SK-N-SH treated with all-trans-retinoic acid at 6 μM for 48 hours (cell line): Measurements from ENCODE around the gene EML6.

ENCODE experiments used
- ATAC-seq: fragments of 200-7000 bp; cut with Tn5 transposase; 3 replicates; pipeline ENCODE4 v1.9.1; 2020; ENCODE audit warnings: mild to moderate bottlenecking, moderate library complexity
- ARNTL ChIP-seq: fragments of 450-650 bp; formaldehyde crosslinking; IDR thresholded peaks from 2 replicates; pipeline ENCODE4 v1.5.0; 2020; ENCODE audit warnings: low read depth, mild to moderate bottlenecking, moderate library complexity, borderline replicate concordance
- BACH2 ChIP-seq: fragments of 250-450 bp; sonication (Bioruptor Pico); IDR thresholded peaks from 2 replicates; pipeline ENCODE4 v1.9.0; 2021; ENCODE audit warnings: mild to moderate bottlenecking, borderline replicate concordance
- CSDC2 ChIP-seq: fragments of 250-450 bp; sonication (Bioruptor Pico); IDR thresholded peaks from 2 replicates; pipeline ENCODE4 v1.5.0; 2020; ENCODE audit warnings: mild to moderate bottlenecking, moderate library complexity
- ESRRG ChIP-seq: fragments of 250-450 bp; sonication (Bioruptor Pico); IDR thresholded peaks from 2 replicates; pipeline ENCODE4 v1.6.1; 2021; ENCODE audit warnings: mild to moderate bottlenecking
- GLIS3 ChIP-seq: fragments of 250-450 bp; sonication (Bioruptor Pico); IDR thresholded peaks from 2 replicates; pipeline ENCODE4 v1.5.0; 2020; ENCODE audit warnings: mild to moderate bottlenecking, moderate library complexity
- OSR1 ChIP-seq: fragments of 250-450 bp; sonication (Bioruptor Pico); IDR thresholded peaks from 2 replicates; pipeline ENCODE4 v1.8.0; 2022; ENCODE audit warnings: moderate library complexity, mild to moderate bottlenecking, inconsistent platforms
- PATZ1 ChIP-seq: fragments of 250-450 bp; sonication (Bioruptor Pico); IDR thresholded peaks from 2 replicates; pipeline ENCODE4 v1.8.0; 2020; ENCODE audit warnings: mild to moderate bottlenecking, moderate library complexity, borderline replicate concordance
- POU6F1 ChIP-seq: fragments of 250-450 bp; sonication (Bioruptor Pico); IDR thresholded peaks from 2 replicates; pipeline ENCODE4 v1.8.0; 2021; ENCODE audit warnings: low read depth, mild to moderate bottlenecking, moderate library complexity, borderline replicate concordance
- PPARA ChIP-seq: fragments of 250-450 bp; sonication (Bioruptor Pico); IDR thresholded peaks from 2 replicates; pipeline ENCODE4 v1.5.0; 2020; ENCODE audit warnings: mild to moderate bottlenecking, borderline replicate concordance
- RARB ChIP-seq: fragments of 250-450 bp; sonication (Bioruptor Pico); IDR thresholded peaks from 2 replicates; pipeline ENCODE4 v1.8.0; 2021; ENCODE audit warnings: mild to moderate bottlenecking, moderate library complexity
- SNAI2 ChIP-seq: fragments of 250-450 bp; sonication (Bioruptor Pico); IDR thresholded peaks from 2 replicates; pipeline ENCODE4 v1.5.0; 2020; ENCODE audit warnings: mild to moderate bottlenecking, moderate library complexity
- TCF4 ChIP-seq: fragments of 250-450 bp; sonication (Bioruptor Pico); IDR thresholded peaks from 2 replicates; pipeline ENCODE4 v1.8.0; 2021; ENCODE audit warnings: mild to moderate bottlenecking, moderate library complexity, borderline replicate concordance
- TOX ChIP-seq: fragments of 250-450 bp; sonication (Bioruptor Pico); IDR thresholded peaks from 2 replicates; pipeline ENCODE4 v1.8.0; 2021; ENCODE audit warnings: mild to moderate bottlenecking, moderate library complexity, borderline replicate concordance
- ZFP3 ChIP-seq: fragments of 250-450 bp; sonication (Bioruptor Pico); IDR thresholded peaks from 2 replicates; pipeline ENCODE4 v1.5.0; 2020; ENCODE audit warnings: mild to moderate bottlenecking, moderate library complexity
- ZFP30 ChIP-seq: fragments of 450-650 bp; formaldehyde crosslinking; IDR thresholded peaks from 2 replicates; pipeline ENCODE4 v1.5.0; 2022; ENCODE audit warnings: mild to moderate bottlenecking, moderate library complexity
- ZNF565 ChIP-seq: fragments of 450-650 bp; formaldehyde crosslinking; conservative IDR thresholded peaks from 2 replicates; pipeline ENCODE4 v1.5.0; 2020; ENCODE audit warnings: low read depth, mild to moderate bottlenecking, moderate library complexity
- ZNF70 ChIP-seq: fragments of 450-650 bp; formaldehyde crosslinking; IDR thresholded peaks from 2 replicates; pipeline ENCODE4 v1.5.0; 2020; ENCODE audit warnings: mild to moderate bottlenecking, moderate library complexity
- ZNF8 ChIP-seq: fragments of 450-650 bp; formaldehyde crosslinking; IDR thresholded peaks from 2 replicates; pipeline ENCODE4 v1.5.0; 2020; ENCODE audit warnings: mild to moderate bottlenecking, moderate library complexity
- TF ChIP-seq, protein P1 (sequence below): fragments of 250-450 bp; sonication (Bioruptor Pico); IDR thresholded peaks from 2 replicates; pipeline ENCODE4 v1.5.0; 2020; ENCODE audit warnings: mild to moderate bottlenecking, moderate library complexity
- TF ChIP-seq, protein P2 (sequence below): fragments of 250-450 bp; sonication (Bioruptor Pico); IDR thresholded peaks from 2 replicates; pipeline ENCODE4 v1.5.1; 2020; ENCODE audit warnings: low read depth, mild to moderate bottlenecking, moderate library complexity
- TF ChIP-seq, protein P3 (sequence below): fragments of 250-450 bp; sonication (Bioruptor Pico); IDR thresholded peaks from 2 replicates; pipeline ENCODE4 v1.5.1; 2021; ENCODE audit warnings: mild to moderate bottlenecking, moderate library complexity

The EML6 gene

DNA sequence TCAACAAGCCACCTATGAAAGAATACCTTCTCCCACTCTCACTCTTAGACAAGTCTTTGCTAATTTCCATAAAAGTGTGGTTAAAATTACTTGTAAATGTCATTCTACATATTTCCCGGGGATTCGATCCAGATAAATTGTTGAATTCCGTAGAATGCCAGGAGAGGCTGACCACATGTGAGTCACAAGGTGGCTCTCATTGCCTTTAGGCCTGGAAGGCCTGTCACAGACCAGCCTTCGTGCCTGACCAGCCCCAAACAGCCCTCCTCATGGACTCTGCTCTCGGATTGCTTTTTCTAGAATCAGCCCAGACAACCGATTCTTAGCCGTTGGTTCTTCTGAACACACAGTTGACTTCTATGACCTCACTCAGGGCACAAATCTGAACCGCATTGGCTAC is 240.8 kb downstream of the EML6 start:
- ATAC-seq: peak; percentile 26
- TF ChIP-seq ZNF565 (CRISPR knock-in tag) (no peak), CSDC2 (CRISPR knock-in tag) (no peak), SNAI2 (no peak), ZFP30 (CRISPR knock-in tag) (no peak), TOX (no peak), PPARA (CRISPR knock-in tag) (no peak), BACH2 (no peak), ZNF8 (CRISPR knock-in tag) (no peak), ARNTL (CRISPR knock-in tag) (no peak), ZFP3 (CRISPR knock-in tag) (no peak), ESRRG (no peak), RARB (no peak), ZNF70 (CRISPR knock-in tag) (no peak), PATZ1 (no peak), OSR1 (CRISPR knock-in tag) (no peak)
- TF ChIP-seq, protein P1, sequence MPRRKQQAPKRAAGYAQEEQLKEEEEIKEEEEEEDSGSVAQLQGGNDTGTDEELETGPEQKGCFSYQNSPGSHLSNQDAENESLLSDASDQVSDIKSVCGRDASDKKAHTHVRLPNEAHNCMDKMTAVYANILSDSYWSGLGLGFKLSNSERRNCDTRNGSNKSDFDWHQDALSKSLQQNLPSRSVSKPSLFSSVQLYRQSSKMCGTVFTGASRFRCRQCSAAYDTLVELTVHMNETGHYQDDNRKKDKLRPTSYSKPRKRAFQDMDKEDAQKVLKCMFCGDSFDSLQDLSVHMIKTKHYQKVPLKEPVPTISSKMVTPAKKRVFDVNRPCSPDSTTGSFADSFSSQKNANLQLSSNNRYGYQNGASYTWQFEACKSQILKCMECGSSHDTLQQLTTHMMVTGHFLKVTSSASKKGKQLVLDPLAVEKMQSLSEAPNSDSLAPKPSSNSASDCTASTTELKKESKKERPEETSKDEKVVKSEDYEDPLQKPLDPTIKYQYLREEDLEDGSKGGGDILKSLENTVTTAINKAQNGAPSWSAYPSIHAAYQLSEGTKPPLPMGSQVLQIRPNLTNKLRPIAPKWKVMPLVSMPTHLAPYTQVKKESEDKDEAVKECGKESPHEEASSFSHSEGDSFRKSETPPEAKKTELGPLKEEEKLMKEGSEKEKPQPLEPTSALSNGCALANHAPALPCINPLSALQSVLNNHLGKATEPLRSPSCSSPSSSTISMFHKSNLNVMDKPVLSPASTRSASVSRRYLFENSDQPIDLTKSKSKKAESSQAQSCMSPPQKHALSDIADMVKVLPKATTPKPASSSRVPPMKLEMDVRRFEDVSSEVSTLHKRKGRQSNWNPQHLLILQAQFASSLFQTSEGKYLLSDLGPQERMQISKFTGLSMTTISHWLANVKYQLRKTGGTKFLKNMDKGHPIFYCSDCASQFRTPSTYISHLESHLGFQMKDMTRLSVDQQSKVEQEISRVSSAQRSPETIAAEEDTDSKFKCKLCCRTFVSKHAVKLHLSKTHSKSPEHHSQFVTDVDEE (CRISPR knock-in tag): no peak
- TF ChIP-seq, protein P2, sequence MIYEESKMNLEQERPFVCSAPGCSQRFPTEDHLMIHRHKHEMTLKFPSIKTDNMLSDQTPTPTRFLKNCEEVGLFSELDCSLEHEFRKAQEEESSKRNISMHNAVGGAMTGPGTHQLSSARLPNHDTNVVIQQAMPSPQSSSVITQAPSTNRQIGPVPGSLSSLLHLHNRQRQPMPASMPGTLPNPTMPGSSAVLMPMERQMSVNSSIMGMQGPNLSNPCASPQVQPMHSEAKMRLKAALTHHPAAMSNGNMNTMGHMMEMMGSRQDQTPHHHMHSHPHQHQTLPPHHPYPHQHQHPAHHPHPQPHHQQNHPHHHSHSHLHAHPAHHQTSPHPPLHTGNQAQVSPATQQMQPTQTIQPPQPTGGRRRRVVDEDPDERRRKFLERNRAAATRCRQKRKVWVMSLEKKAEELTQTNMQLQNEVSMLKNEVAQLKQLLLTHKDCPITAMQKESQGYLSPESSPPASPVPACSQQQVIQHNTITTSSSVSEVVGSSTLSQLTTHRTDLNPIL: no peak
- TF ChIP-seq, all 23 proteins: peak for 0

DNA sequence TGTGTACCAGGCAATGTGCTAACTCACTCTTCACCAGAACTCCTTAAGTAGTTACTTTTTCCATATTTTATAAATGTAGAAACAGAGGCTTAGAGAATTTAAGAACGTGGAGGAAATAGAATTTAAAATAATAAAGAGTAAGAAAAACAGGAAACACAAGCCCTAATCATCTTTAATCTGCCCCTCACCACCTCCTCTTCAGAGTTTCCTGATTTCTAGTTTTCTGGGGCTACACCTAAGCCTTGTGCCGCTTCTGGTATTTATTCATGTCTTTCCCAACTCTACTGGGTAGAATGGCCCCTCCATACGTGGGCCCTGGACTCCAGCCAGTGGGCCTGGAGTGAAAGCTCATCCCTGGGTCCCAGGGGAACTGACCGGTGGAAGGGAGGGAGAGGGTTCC is 241.4 kb downstream of the EML6 start:
- TF ChIP-seq TCF4 (CRISPR knock-in tag) (no peak), GLIS3 (CRISPR knock-in tag) (no peak), POU6F1 (CRISPR knock-in tag) (no peak), PPARA (CRISPR knock-in tag) (no peak), ZNF70 (CRISPR knock-in tag) (no peak), ESRRG (no peak), OSR1 (CRISPR knock-in tag) (no peak), ZFP30 (CRISPR knock-in tag) (no peak), PATZ1 (no peak)
- TF ChIP-seq, protein P3, sequence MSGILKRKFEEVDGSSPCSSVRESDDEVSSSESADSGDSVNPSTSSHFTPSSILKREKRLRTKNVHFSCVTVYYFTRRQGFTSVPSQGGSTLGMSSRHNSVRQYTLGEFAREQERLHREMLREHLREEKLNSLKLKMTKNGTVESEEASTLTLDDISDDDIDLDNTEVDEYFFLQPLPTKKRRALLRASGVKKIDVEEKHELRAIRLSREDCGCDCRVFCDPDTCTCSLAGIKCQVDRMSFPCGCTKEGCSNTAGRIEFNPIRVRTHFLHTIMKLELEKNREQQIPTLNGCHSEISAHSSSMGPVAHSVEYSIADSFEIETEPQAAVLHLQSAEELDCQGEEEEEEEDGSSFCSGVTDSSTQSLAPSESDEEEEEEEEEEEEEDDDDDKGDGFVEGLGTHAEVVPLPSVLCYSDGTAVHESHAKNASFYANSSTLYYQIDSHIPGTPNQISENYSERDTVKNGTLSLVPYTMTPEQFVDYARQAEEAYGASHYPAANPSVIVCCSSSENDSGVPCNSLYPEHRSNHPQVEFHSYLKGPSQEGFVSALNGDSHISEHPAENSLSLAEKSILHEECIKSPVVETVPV (CRISPR knock-in tag): no peak
- ATAC-seq: no peak; the same call in 1 of the 3 replicates
